Suppressor macrophage treated with lipopolysaccharide for 1 hour (primary cell): ENCODE measurements around the gene GLP2R.

Experiments
- DNase-seq, 3 donors: peaks; one replicate each; pipeline ENCODE4 v3.0.0-alpha.2; 2020 to 2022

Gene GLP2R

GRCh38 chr17:9925457-9925856 is 99.7 kb downstream of the GLP2R start:
- DNase-seq = no peak

- no peak for DNase-seq
These were observed 100.6 kb downstream of the GLP2R start for GRCh38 chr17:9926150-9926804.

- no peak for DNase-seq
These were observed 103.0 kb downstream of the GLP2R start for GRCh38 chr17:9928601-9929333.

- no peak for DNase-seq
These were observed 104.1 kb downstream of the GLP2R start for GRCh38 chr17:9929871-9930270.

- DNase-seq = no peak
These were observed 105.5 kb downstream of the GLP2R start for GRCh38 chr17:9931144-9931741.

DNA sequence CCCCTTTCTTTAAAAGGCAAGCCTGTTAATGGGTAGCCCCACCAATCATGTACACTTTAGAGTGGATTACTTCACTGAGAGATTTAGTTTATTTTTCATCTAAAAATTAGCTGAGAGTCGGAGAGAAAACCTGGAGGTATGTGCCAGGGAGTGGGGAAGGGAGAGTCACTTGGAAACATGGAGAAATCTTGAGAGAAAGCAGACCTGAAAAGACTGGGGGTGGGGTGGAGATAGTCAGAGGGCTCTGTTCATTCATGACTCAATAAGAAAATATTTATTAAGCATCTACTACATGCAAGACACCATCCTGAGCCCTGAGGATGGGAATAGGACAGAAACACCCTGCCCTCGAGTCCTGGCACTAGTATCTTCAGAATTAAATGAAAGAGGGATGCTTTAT is 106.8 kb downstream of the GLP2R start:
- no peak for DNase-seq

DNA sequence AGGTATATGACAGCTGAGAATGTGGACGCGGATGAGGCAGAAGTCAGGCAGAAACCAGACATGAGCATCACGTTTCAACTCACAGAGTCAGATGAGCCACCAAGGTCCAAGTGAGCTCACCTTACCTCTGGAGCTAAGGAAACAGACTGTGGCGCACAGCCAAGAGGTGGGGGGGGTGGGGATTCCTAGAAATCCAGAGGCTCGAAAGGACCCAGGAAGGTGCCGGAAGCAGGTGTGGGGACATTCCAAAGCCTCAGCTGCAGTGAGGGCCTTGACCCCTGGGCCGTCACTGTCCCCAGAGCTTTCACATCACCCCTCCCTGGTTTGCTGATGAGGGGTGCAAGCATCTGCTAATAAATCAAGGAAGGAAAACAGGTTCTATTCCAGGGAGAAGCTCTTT is 108.6 kb downstream of the GLP2R start:
- DNase-seq = no peak

GRCh38 chr17:9935408-9935807 is 109.7 kb downstream of the GLP2R start:
- no peak for DNase-seq

GRCh38 chr17:9936095-9936494 is 110.4 kb downstream of the GLP2R start:
- peak; percentile 79 to 88 (median 80) for DNase-seq

- DNase-seq = no peak
These were observed 111.6 kb downstream of the GLP2R start for GRCh38 chr17:9937241-9937761.

GRCh38 chr17:9937901-9938300 is 112.2 kb downstream of the GLP2R start:
- DNase-seq = no peak

GRCh38 chr17:9938764-9939163 is 113.0 kb downstream of the GLP2R start:
- no peak for DNase-seq

DNA sequence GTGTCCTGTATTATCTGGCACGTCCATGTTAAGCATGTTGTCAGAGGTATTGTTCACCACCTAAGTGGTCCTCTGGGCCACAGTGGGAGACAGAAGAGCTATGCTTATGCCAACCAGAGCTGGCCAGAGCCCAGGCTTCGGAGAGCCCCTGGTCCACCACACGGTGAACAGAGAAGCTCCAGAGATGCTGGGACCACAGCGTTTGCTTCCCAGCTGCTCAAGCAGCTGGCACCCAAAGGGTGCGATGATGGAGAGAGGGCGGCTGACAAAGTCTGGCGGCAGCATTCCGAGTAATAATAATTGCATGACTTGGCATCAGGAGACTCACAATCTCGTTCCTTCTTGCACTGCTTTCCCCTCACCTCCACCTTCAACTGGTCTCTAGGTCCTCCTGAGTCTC is 115.1 kb downstream of the GLP2R start:
- no peak for DNase-seq

- DNase-seq = no peak
These were observed 115.6 kb downstream of the GLP2R start for GRCh38 chr17:9941305-9941704.
